HG03039 (cell line): ENCODE results near the gene PGM1.

Experiments used
- ATAC-seq: cut with Tn5 transposase; IDR thresholded peaks from one replicate; pipeline ENCODE4 v1.9.1; 2021; ENCODE audit warnings: mild to moderate bottlenecking, moderate library complexity; ENCODE audit not compliant: unreplicated experiment

The PGM1 gene

GRCh38 chr1:63691701-63692425, 98.7 kb downstream of the PGM1 start:
- peak; percentile 73 for ATAC-seq

- no peak for ATAC-seq
Measured at GRCh38 chr1:63693944-63694571, 100.8 kb downstream of the PGM1 start.

DNA sequence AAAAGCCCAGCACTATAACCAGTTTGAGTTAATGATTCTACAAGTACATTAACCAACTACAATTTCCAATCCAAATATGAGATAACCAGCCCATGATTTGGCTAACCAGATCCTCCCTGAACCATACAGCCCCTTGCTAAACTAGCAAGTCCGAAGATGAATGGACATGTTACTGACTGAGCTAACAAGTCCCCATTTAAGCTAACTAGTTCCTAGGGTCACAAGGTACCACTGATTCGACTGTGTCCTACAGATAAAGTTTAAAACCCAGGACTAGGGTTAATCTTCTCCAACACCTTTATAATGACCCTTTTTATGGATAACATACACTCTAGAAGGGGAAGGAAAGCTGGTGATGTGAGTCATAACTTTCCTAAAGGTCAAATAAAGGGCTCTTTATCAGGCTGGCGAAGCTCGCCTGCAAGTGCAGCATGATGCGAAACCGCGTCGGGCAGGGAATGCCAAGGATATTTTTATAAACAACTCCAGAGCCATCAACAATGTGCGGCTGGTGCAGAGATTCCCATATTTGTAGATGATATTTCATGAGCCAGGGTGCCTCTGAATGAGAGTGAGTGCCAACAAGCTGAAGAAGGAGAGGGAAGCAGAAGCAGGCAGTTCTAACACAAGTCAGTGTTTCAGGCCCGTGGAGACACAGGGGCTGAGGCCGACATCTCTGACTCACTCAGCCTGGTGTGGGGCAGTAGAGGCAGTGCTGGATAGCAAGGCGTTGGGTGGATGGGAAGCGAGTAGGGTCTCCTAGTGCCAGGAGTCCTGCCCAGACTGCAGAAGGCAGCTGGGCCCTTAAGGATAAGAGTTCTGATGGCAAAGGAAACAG, 105.0 kb downstream of the PGM1 start:
- ATAC-seq = no peak

GRCh38 chr1:63701187-63701586, 108.0 kb downstream of the PGM1 start:
- ATAC-seq = no peak

GRCh38 chr1:63703701-63704107, 110.5 kb downstream of the PGM1 start:
- ATAC-seq = no peak

- ATAC-seq = no peak
Measured at GRCh38 chr1:63704443-63704842, 111.2 kb downstream of the PGM1 start.

GRCh38 chr1:63705078-63705477, 111.9 kb downstream of the PGM1 start:
- ATAC-seq = no peak

- ATAC-seq = no peak
Measured at GRCh38 chr1:63709267-63709828, 116.1 kb downstream of the PGM1 start.
